Sigmoid colon (tissue), 7 donors: ENCODE measurements around the gene TRIM3. TPM values are rescaled to one million over a fixed set of nuclear protein-coding genes. Genes with fewer than 3 reads are reported as not detected.

ENCODE experiments used
- DNase-seq: peaks from one replicate; pipeline ENCODE4 v3.0.0-alpha.2; 2019
- H3K27ac ChIP-seq, 4 donors: fragments of 200-600 bp; sonication (generic); one replicate each; pipeline ENCODE4 v1.5.1; 2016 to 2019; ENCODE audit warnings: mild to moderate bottlenecking in 1 of 4
- H3K27me3 ChIP-seq, 3 donors: fragments of 200-600 bp; sonication (generic); one replicate each; pipeline ENCODE4 v1.5.1; 2019; ENCODE audit warnings: mild to moderate bottlenecking in 1 of 3
- H3K36me3 ChIP-seq, 4 donors: fragments of 200-600 bp; sonication (generic); one replicate each; pipeline ENCODE4 v1.5.1; 2016 to 2019
- H3K4me1 ChIP-seq, 4 donors: fragments of 200-600 bp; sonication (generic); one replicate each; pipeline ENCODE4 v1.5.1; 2017 to 2019
- H3K4me3 ChIP-seq, 4 donors: fragments of 200-600 bp; sonication (generic); one replicate each; pipeline ENCODE4 v1.5.1; 2017 to 2019; ENCODE audit warnings: mild to moderate bottlenecking in 2 of 4, moderate library complexity in 1 of 4
- H3K9me3 ChIP-seq, 4 donors: fragments of 200-600 bp in 3 of 4; sonication (generic) in 3 of 4; one replicate each; pipeline versions ENCODE4 v1.5.1 to v1.6.1; 2013 to 2019
- CTCF ChIP-seq, 4 experiments: fragments of 450-650 bp in 3 of 4; fragments of 200-600 bp in 1 of 4; IDR thresholded peaks; one replicate each; pipeline ENCODE4 v1.5.1; 2016 to 2019; ENCODE audit warnings: antibody characterized with exemption in 4 of 4, mild to moderate bottlenecking in 3 of 4, moderate library complexity in 2 of 4
- EP300 ChIP-seq, 4 donors: sonication (generic); formaldehyde crosslinking; IDR thresholded peaks; one replicate each; pipeline ENCODE4 v1.6.1; 2017; ENCODE audit warnings: antibody characterized with exemption in 4 of 4
- POLR2A ChIP-seq, 2 donors: fragments of 450-650 bp; IDR thresholded peaks; one replicate each; pipeline ENCODE4 v1.6.1; 2016; ENCODE audit warnings: antibody characterized with exemption in 2 of 2, mild to moderate bottlenecking in 2 of 2, moderate library complexity in 2 of 2
- POLR2AphosphoS5 ChIP-seq, 4 donors: sonication (generic); formaldehyde crosslinking; IDR thresholded peaks; one replicate each; pipeline ENCODE4 v1.6.1; 2017; ENCODE audit warnings: antibody characterized with exemption in 4 of 4
- WGBS, 2 donors: extraction: QIAGEN DNeasy Blood & Tissue Kit; methylation state at CpG; one replicate each; pipeline ENCODE4 v1.1.7; 2013; 5-methylcytosine and 5-hydroxymethylcytosine counted together
- intact Hi-C: fragments of 100-400 bp; cut with DNase I; formaldehyde crosslinking; loops from one replicate; pipeline ENCODE4 v1.15.1; 2023
- polyA plus RNA-seq, 3 donors: library from polyadenylated mRNA; stranded (reverse); fragments of 200-250 nt; gene quantifications; one replicate each; pipeline ENCODE4 v1.2.3, GENCODE V29; 2013
- total RNA-seq, 4 donors: library from RNA; depleted of rRNA; stranded (reverse); fragments of >200 nt; gene quantifications; one replicate each; pipeline ENCODE4 v1.1.0, GENCODE V29; 2016
- donor health status: healthy with polysubstance abuse.
- donor health status: Bipolar disorder and iron deficiency.
- donor health status: healthy.

Gene TRIM3
- total and polyA plus RNA-seq, 7 donors = 14.6 to 27.1 (median 19.8) TPM

DNA sequence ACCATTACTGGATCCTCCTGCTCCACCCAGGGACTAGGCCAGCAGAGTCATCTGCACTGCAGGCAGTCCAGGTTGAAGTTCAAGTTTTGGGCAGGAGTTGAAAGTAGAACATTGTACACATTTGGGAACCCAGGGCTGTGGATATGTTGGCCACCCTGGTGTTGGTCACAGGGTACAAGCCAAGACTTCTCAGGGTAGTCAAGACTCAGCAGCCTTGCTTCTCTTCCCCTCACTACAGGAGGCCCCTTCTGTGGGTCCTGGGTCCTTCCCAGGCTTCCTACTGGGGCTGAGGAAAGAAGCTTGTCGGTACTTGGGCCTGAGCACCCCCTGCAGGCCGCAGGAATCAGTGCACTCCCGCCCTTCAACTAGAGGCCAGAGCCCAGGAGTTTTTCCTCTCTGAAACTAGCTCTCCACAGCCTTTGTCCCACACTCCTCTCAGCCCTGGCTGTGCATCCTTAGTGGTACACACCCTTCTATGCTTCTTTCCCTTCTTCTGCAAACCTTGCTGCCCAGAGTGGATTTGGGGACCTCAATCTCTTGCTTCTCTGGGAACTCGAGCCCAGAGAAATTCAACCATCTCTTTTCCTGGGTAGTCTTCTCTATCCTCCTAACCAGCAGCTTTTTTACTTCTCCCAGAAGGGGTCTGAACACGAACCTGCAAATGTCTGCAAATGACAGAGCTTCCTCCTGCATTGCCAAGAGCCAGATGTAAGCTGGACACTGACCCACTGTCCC lies 30.3 kb downstream of the TRIM3 start:
- intact Hi-C loops = loop anchor here (1.0 kb wide), 1 partner anchor 64 kb away; no protein-coding TSS in a partner anchor

GRCh38 chr11:6442441-6442840 lies 31.3 kb downstream of the TRIM3 start:
- WGBS, 2 donors = 90 to 96% methylated on average over 4 of the region's 4 CpGs
- H3K27ac ChIP-seq = no peak overlapping the region
- DNase-seq = no peak
- no peaks in the 10 kb centered on the region for H3K9me3 ChIP-seq
- intact Hi-C loops = no loop called here
- H3K36me3 ChIP-seq = peaks cover 0 to 5% (median 0%) of the 10 kb centered on the region in 4 donors
- no peaks in the 10 kb centered on the region for H3K27me3 ChIP-seq
- no peaks in the 10 kb centered on the region for H3K4me1 ChIP-seq
- H3K4me3 ChIP-seq = no peak overlapping the region
- TF ChIP-seq POLR2A (IDR thresholded peaks at IDR 0.05) (no peak), EP300 (IDR thresholded peaks at IDR 0.05) (no peak), POLR2AphosphoS5 (IDR thresholded peaks at IDR 0.05) (no peak), CTCF (IDR thresholded peaks at IDR 0.05) (no peak)

More for the DNA sequence above, 30.3 kb downstream of the TRIM3 start:
- H3K4me3 ChIP-seq = no peak overlapping the region
- H3K4me1 ChIP-seq = no peaks in the 10 kb centered on the region
- 28 to 29% methylated on average over 5 of the region's 5 CpGs for WGBS, 2 donors
- H3K9me3 ChIP-seq = no peaks in the 10 kb centered on the region
- no peak overlapping the region for H3K27ac ChIP-seq
- peaks cover 0 to 12% (median 0%) of the 10 kb centered on the region in 4 donors for H3K36me3 ChIP-seq
- TF ChIP-seq POLR2AphosphoS5 (IDR thresholded peaks at IDR 0.05) = no peak
- TF ChIP-seq POLR2A (IDR thresholded peaks at IDR 0.05) = no peak
- peak; percentile 58 to 89 (median 76) for TF ChIP-seq CTCF (IDR thresholded peaks at IDR 0.05)
- no peak for TF ChIP-seq EP300 (IDR thresholded peaks at IDR 0.05)
- peak; percentile 79 for DNase-seq
- H3K27me3 ChIP-seq = no peaks in the 10 kb centered on the region

- no peak for TF ChIP-seq POLR2AphosphoS5 (IDR thresholded peaks at IDR 0.05)
- TF ChIP-seq CTCF (IDR thresholded peaks at IDR 0.05) = no peak
- H3K27me3 ChIP-seq = no peaks in the 10 kb centered on the region
- H3K27ac ChIP-seq = no peak within 1 kb of the TSS
- no peaks in the 10 kb centered on the region for H3K9me3 ChIP-seq
- intact Hi-C loops = no loop called here
- H3K36me3 ChIP-seq = no peaks in the 10 kb centered on the region
- WGBS, 2 donors = 81 to 83% methylated on average over 3 of the region's 3 CpGs
- no peak within 1 kb of the TSS for H3K4me3 ChIP-seq
- no peak for DNase-seq
- H3K4me1 ChIP-seq = no peaks in the 10 kb centered on the region
Observed at GRCh38 chr11:6440906-6441358, 32.8 kb downstream of the TRIM3 start, which contains the start of gene HPX. Gene HPX (minus strand): TSS chr11:6440987. CDS start chr11:6440963, 24 bp downstream.

GRCh38 chr11:6438979-6439571 lies 34.7 kb downstream of the TRIM3 start:
- intact Hi-C loops = no loop called here
- H3K9me3 ChIP-seq = no peaks in the 10 kb centered on the region
- TF ChIP-seq CTCF (IDR thresholded peaks at IDR 0.05) (peak in 3 of 4 experiments; percentile 40 to 57 (median 52)), EP300 (IDR thresholded peaks at IDR 0.05) (no peak)
- WGBS, 2 donors = 2 to 20% methylated on average over 1 of the region's 1 CpG
- DNase-seq = no peak
- no peaks in the 10 kb centered on the region for H3K36me3 ChIP-seq
- H3K27ac ChIP-seq = no peak overlapping the region
- H3K27me3 ChIP-seq = no peaks in the 10 kb centered on the region
- H3K4me1 ChIP-seq = no peaks in the 10 kb centered on the region
- no peak overlapping the region for H3K4me3 ChIP-seq
